Measurements from ENCODE around the gene MPZL3. TPM values are rescaled to one million over a fixed set of nuclear protein-coding genes. Genes with fewer than 3 reads are reported as not detected.

MPZL3 gene
- total RNA-seq, 1 donor from 2014 or later: 1.6 TPM

DNA sequence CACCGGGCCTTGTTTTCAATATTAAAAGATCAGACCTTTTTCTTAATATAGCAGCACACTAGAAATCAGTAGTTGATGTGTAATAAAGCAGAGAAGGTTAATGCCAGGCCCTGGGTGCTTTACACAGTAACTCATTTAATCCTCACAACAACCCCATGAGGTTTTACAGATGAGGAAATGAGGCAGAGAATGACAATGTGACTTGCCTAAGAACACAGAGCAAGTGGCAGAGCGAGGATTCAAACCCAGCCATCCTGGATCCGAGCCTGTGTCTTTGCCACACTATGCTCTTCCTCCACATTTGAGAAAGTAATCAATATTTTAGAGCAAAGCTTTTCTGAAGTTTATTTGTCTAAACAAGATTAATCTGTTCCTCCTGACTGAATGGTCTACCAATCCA, 34.6 kb downstream of the MPZL3 start:
- H3K27ac Mint-ChIP-seq (ENCODE audit: unreplicated experiment): no peak overlapping the region
- peaks cover 73% of the 10 kb centered on the region for H3K27me3 Mint-ChIP-seq (ENCODE audit: low read depth)
- H3K9me3 Mint-ChIP-seq (ENCODE audit: low read depth): no peaks in the 10 kb centered on the region

DNA sequence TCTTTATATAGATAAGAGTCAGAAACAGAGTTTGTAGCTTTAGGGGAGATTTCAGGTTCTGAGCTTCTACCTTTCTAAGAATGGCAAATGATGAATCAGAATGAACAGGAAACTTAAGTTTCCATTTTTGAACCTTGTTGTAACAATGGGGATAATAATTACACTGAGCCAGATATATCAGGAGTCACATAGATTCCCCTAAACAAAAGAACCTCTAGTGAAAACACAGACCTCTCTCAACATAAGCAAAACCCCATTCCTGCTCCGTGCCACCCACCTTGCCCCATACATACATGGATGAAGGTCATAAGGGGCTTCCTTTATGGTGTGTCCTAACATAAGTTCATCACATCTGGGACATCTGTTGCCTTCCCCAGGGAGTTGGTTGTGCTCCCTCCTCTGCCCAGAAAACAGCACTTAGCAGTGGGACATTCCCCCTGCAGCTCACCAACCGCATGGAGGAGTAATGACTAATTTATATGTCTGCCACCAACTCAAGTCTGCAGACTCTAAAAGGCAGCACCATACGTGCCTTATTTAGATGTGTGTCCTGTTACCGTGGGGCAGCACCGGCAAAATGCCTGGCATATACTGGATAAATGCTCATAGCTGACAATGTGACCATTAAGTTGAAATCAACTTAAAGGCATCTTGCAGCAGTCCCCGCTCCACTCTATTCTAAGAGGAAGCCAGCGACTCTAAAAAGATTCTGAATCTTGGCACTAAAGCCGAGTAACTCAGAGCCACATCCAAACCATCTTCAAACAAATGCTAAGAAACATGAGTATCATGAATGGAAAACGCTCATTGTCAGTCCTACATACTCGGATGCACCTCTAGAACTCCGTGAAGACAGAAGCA, 35.3 kb downstream of the MPZL3 start:
- TF ChIP-seq, protein P1, sequence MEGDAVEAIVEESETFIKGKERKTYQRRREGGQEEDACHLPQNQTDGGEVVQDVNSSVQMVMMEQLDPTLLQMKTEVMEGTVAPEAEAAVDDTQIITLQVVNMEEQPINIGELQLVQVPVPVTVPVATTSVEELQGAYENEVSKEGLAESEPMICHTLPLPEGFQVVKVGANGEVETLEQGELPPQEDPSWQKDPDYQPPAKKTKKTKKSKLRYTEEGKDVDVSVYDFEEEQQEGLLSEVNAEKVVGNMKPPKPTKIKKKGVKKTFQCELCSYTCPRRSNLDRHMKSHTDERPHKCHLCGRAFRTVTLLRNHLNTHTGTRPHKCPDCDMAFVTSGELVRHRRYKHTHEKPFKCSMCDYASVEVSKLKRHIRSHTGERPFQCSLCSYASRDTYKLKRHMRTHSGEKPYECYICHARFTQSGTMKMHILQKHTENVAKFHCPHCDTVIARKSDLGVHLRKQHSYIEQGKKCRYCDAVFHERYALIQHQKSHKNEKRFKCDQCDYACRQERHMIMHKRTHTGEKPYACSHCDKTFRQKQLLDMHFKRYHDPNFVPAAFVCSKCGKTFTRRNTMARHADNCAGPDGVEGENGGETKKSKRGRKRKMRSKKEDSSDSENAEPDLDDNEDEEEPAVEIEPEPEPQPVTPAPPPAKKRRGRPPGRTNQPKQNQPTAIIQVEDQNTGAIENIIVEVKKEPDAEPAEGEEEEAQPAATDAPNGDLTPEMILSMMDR (IDR thresholded peaks at IDR 0.05): no peak
- Mint-ChIP-seq H3K27ac (ENCODE audit: unreplicated experiment) (no peak overlapping the region), H3K4me1 (ENCODE audit: low read depth) (no peaks in the 10 kb centered on the region), H3K27me3 (ENCODE audit: low read depth) (peaks cover 74% of the 10 kb centered on the region), H3K36me3 (ENCODE audit: low read depth) (no peaks in the 10 kb centered on the region), H3K4me3 (ENCODE audit: unreplicated experiment) (no peak overlapping the region), H3K9me3 (ENCODE audit: low read depth) (no peaks in the 10 kb centered on the region)
- no peak for DNase-seq (ENCODE audit: low spot score)

More for the DNA sequence above, 34.6 kb downstream of the MPZL3 start:
- TF ChIP-seq, protein P1 (IDR thresholded peaks at IDR 0.05): no peak
- DNase-seq (ENCODE audit: low spot score): no peak
- Mint-ChIP-seq H3K36me3 (ENCODE audit: low read depth) (no peaks in the 10 kb centered on the region), H3K4me1 (ENCODE audit: low read depth) (no peaks in the 10 kb centered on the region), H3K4me3 (ENCODE audit: unreplicated experiment) (no peak overlapping the region)

DNA sequence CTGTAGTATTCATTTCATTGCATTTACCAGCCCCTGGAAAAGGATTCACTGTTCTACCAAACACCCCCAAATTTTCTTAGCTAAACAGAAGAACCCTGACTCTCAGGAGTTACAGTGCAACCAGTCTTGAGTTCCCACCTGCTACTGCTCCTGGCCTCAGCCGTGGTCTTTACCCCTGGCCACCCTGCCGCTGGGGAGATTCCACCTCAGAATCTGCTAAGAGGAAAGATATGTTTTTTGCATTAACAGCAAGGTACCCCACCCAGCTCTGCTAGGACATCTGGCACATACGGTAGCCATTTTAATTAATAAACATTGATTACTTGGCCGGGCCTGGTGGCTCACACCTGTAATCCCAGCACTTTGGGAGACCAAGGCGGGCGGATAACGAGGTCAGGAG, 36.4 kb downstream of the MPZL3 start:
- H3K36me3 Mint-ChIP-seq (ENCODE audit: low read depth): no peaks in the 10 kb centered on the region
- H3K4me3 Mint-ChIP-seq (ENCODE audit: unreplicated experiment): no peak overlapping the region
- peaks cover 6% of the 10 kb centered on the region for H3K4me1 Mint-ChIP-seq (ENCODE audit: low read depth)
- H3K27me3 Mint-ChIP-seq (ENCODE audit: low read depth): peaks cover 77% of the 10 kb centered on the region
- no peak overlapping the region for H3K27ac Mint-ChIP-seq (ENCODE audit: unreplicated experiment)
- TF ChIP-seq, protein P1 (IDR thresholded peaks at IDR 0.05): no peak
- no peak for DNase-seq (ENCODE audit: low spot score)
- no peaks in the 10 kb centered on the region for H3K9me3 Mint-ChIP-seq (ENCODE audit: low read depth)

DNA sequence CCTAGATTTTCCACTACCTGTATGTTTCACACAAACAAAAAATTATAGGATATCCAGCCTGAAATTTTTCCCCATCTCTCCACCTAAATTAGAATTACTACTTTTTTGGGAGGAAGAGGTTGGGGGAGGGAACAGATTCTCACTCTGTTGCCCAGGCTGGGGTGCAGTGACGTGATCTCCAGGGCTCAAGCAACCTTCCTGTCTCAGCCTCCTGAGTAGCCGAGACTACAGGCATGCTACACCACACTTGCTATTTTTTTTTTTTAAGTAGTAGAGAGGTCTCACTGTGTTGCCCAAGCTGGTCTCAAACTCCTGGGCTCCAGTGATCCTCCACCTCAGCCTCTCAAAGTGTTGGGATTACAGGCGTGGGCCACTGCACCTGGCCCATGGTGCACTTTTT, 36.9 kb downstream of the MPZL3 start:
- H3K9me3 Mint-ChIP-seq (ENCODE audit: low read depth): no peaks in the 10 kb centered on the region

DNA sequence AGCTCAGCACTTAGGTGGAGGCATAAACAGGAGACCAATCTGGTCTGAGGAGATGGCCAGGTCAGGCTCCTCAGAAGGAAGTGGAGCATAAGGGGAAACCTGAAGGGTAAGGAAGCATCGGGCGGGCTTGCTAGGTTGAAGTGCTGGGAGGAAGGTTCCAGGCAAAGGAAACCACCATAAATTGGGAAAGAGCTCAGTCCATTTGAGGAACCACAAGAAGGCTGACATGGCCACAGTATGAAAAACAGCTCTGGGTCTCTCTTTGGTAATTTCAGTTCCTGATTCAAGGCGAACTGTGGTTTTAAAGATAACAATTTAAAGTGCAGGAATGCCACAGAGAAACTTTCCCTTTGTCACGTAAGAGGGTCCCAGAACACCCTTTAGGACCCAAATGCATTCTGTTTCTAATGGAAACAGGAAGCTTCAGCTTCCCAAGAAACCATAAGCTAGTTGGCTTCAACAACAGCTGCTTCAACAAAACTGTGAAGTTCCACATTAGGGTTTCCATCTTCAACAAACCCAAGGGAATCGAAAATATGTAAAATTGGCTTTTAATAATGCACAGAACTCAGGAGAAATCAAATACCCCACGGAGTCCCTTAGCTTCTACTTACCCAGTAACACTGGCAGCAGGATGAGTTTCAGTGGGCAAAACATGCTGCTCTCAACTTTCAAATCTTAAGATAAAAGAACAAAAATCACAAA, 37.8 kb downstream of the MPZL3 start:
- no peaks in the 10 kb centered on the region for H3K9me3 Mint-ChIP-seq (ENCODE audit: low read depth)
- H3K36me3 Mint-ChIP-seq (ENCODE audit: low read depth): no peaks in the 10 kb centered on the region
- peaks cover 72% of the 10 kb centered on the region for H3K27me3 Mint-ChIP-seq (ENCODE audit: low read depth)
- TF ChIP-seq, protein P1 (IDR thresholded peaks at IDR 0.05): no peak
- H3K4me1 Mint-ChIP-seq (ENCODE audit: low read depth): peaks cover 7% of the 10 kb centered on the region
- no peak overlapping the region for H3K27ac Mint-ChIP-seq (ENCODE audit: unreplicated experiment)
- H3K4me3 Mint-ChIP-seq (ENCODE audit: unreplicated experiment): no peak overlapping the region
- no peak for DNase-seq (ENCODE audit: low spot score)

More for the DNA sequence above, 36.9 kb downstream of the MPZL3 start:
- H3K27ac Mint-ChIP-seq (ENCODE audit: unreplicated experiment): no peak overlapping the region
- peaks cover 7% of the 10 kb centered on the region for H3K4me1 Mint-ChIP-seq (ENCODE audit: low read depth)
- TF ChIP-seq, protein P1 (IDR thresholded peaks at IDR 0.05): no peak
- peaks cover 77% of the 10 kb centered on the region for H3K27me3 Mint-ChIP-seq (ENCODE audit: low read depth)
- no peak for DNase-seq (ENCODE audit: low spot score)
- no peak overlapping the region for H3K4me3 Mint-ChIP-seq (ENCODE audit: unreplicated experiment)
- no peaks in the 10 kb centered on the region for H3K36me3 Mint-ChIP-seq (ENCODE audit: low read depth)
